ENCODE data around the gene IRF2BP2. TPM values are rescaled to one million over a fixed set of nuclear protein-coding genes. Genes with fewer than 3 reads are reported as not detected.
A peak's percentile ranks its signal among the peaks of the same experiment; 100 is the strongest.

Gene IRF2BP2
- total RNA-seq, 4 donors from 2014 or later = 106 to 125 (median 115) TPM

DNA sequence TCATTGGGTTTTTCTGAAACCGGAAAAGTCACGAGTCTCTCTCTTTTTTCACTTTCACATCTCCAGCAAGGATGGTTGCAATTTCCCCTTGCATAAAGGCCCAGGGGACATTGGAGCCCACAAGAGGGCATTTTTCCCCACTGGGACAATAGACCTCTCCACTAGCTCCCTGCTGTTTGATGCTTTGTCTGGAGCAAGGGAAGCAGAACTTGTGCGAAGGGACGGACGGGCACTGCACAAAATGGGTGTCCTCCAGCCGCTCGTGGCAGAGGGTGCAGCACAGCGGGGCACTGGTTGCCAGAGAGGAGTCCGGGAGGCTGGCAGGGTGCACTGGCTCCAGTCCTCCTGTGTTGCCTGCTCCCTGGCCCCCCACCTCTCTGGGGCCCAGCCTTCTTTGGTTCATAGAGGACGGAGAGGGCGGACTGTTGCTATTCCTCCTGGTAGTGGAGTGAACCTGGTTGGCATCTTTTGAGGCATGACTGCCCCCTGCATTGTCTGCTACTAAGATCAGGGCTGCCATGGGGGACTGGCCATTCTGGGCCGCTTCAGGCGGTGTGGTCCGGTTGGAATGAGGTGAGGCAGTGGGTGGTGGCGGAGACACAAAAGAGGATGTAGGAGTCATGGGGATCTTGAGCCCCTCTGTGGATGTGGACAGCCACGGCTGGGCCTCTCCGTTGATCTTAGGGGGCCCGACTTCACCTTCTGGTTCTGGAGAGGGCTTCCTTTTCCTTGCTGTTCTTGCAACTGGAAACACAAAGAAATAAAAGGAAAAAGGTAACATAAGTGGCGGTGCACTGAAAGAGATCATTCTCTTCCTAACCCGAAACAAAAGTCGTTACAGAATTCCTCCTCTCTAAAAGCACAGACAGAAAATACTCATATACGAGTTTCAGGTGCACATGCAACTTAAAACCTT lies 2.6 kb downstream of the IRF2BP2 start:
- DNase-seq = peak; percentile 45 to 52
- TF ChIP-seq, protein P1, sequence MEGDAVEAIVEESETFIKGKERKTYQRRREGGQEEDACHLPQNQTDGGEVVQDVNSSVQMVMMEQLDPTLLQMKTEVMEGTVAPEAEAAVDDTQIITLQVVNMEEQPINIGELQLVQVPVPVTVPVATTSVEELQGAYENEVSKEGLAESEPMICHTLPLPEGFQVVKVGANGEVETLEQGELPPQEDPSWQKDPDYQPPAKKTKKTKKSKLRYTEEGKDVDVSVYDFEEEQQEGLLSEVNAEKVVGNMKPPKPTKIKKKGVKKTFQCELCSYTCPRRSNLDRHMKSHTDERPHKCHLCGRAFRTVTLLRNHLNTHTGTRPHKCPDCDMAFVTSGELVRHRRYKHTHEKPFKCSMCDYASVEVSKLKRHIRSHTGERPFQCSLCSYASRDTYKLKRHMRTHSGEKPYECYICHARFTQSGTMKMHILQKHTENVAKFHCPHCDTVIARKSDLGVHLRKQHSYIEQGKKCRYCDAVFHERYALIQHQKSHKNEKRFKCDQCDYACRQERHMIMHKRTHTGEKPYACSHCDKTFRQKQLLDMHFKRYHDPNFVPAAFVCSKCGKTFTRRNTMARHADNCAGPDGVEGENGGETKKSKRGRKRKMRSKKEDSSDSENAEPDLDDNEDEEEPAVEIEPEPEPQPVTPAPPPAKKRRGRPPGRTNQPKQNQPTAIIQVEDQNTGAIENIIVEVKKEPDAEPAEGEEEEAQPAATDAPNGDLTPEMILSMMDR (IDR thresholded peaks at IDR 0.05) = peak in 1 of 6 experiments; percentile 11
- peak in 1 of 2 donors; percentile 28 for TF ChIP-seq POLR2A (IDR thresholded peaks at IDR 0.05)
- Histone ChIP-seq H3K9me3 (no peaks in the 10 kb centered on the region), H3K27me3 (no peaks in the 10 kb centered on the region), H3K36me3 (peaks cover 18 to 27% of the 10 kb centered on the region in 2 donors), H3K4me3 (replicated peaks in 1 of 3) (peak overlapping the region; percentile 28 to 88 (median 88)), H3K27ac (peak overlapping the region; percentile 99 to 100 (median 100)), H3K4me1 (peaks cover 26 to 31% of the 10 kb centered on the region in 2 donors)
- whole genome bisulfite sequencing, 2 donors = 2 to 3% methylated on average over 18 to 22 of the region's 22 CpGs
- intact Hi-C loops (cut with DNase I) = loop anchor here (5.0 kb wide), 3 partner anchors 70 to 315 kb away; no protein-coding TSS in a partner anchor

DNA sequence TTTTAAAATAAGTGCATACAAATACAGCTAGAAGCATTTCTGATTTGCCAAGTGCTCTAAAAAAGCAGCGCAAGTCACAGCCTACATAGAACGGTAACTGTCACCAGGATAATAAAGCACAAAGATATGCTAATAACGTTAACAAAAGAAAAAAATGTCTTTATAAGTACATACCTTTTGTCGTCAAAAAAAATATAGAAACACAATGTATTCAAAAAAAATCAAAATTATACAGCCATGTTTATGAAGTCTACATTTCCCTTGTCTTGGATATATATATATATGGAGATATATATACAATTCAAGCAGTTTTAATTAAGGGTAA lies 3.2 kb downstream of the IRF2BP2 start:
- Histone ChIP-seq H3K27me3 (no peaks in the 10 kb centered on the region), H3K9me3 (no peaks in the 10 kb centered on the region), H3K27ac (peak overlapping the region; percentile 99 to 100 (median 100)), H3K4me3 (replicated peaks in 1 of 3) (peak overlapping the region in 2 of 3 donors; percentile 28 to 88), H3K4me1 (peaks cover 26 to 31% of the 10 kb centered on the region in 2 donors), H3K36me3 (peaks cover 18 to 27% of the 10 kb centered on the region in 2 donors)
- no peak for TF ChIP-seq POLR2A (IDR thresholded peaks at IDR 0.05)
- TF ChIP-seq, protein P1 (IDR thresholded peaks at IDR 0.05) = no peak
- 3% methylated on average over 4 of the region's 4 CpGs for WGBS, 2 donors
- DNase-seq = no peak
- intact Hi-C loops (cut with DNase I) = loop anchor here (5.0 kb wide), 3 partner anchors 69 to 316 kb away; no protein-coding TSS in a partner anchor

DNA sequence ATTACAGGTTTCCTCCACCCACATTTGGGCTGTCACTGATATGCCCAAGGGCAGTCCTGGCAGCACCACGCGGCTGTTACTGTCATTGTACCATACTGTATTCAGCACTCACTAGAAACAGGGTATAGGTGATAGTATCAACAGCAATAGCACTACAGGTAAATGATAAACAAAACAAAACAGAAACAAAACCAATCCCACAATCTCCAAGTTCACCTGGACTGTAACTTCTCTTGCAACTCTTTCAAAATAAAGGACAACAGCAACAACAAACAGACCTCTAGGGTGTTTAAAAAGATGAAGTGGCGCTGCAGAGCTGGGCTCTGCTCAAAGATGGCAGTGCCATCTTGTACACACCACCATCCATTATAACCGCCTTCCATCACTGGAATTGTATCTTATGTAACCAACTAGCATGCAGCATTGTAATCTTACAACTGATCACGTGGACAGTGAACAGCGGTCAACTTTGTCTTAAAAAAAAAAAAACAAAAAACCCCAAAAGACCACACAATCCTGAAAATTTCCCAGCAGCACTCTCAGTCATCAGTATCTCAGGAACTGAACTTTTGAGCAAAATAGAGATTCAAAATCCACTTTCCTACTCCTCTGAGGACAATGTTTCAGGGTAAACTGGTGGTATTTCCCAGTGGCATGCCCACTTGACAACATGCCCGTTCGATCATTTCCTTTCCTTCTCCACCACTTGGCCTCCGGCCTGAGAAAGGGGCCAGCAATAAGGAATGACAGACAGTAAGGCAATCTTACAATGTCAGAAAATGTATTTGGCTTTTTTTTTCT lies 3.8 kb downstream of the IRF2BP2 start:
- H3K4me3 ChIP-seq (replicated peaks in 1 of 3) = peak overlapping the region in 2 of 3 donors; percentile 28 to 88
- WGBS, 2 donors = 0 to 1% methylated on average over 9 of the region's 9 CpGs
- no peaks in the 10 kb centered on the region for H3K9me3 ChIP-seq
- intact Hi-C loops (cut with DNase I) = loop anchor here (5.0 kb wide), 3 partner anchors 69 to 316 kb away; no protein-coding TSS in a partner anchor
- peaks cover 18 to 27% of the 10 kb centered on the region in 2 donors for H3K36me3 ChIP-seq
- peak overlapping the region; percentile 99 to 100 (median 100) for H3K27ac ChIP-seq
- DNase-seq = peak; percentile 50 to 61
- no peaks in the 10 kb centered on the region for H3K27me3 ChIP-seq
- TF ChIP-seq, protein P1 (IDR thresholded peaks at IDR 0.05) = no peak
- peak in 1 of 2 donors; percentile 65 for TF ChIP-seq POLR2A (IDR thresholded peaks at IDR 0.05)
- H3K4me1 ChIP-seq = peaks cover 26 to 31% of the 10 kb centered on the region in 2 donors

DNA sequence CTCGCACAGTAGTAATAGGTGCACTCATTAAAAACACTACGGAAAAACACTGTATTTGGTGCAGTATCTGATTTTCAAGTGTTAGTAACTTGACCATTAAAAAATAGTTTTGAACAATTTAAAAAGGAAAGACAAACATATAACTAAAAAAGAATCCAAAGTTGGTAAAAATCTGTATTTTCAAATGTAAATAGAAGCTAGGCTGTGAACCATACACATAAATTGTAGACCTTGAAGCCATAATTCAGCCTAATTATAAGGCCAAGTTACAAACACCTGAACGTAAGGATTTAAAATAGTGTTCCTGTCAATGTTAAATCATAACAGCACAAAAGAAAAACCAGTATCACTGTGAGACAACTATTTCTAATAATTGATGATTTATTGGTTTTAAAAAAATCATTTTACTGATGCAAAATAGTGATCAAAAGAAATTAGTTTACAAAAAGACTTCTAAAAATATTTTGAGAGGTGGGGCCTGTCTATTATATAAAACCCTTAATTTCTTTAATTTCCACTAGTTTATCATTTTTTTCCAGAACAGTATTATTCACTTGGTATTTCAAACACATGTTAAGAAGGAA lies 4.5 kb downstream of the IRF2BP2 start:
- TF ChIP-seq POLR2A (IDR thresholded peaks at IDR 0.05) = no peak
- TF ChIP-seq, protein P1 (IDR thresholded peaks at IDR 0.05) = no peak
- 2% methylated on average over 3 of the region's 3 CpGs for WGBS, 2 donors
- DNase-seq = no peak
- peaks cover 18 to 27% of the 10 kb centered on the region in 2 donors for H3K36me3 ChIP-seq
- H3K9me3 ChIP-seq = no peaks in the 10 kb centered on the region
- peaks cover 32 to 37% of the 10 kb centered on the region in 2 donors for H3K4me1 ChIP-seq
- intact Hi-C loops (cut with DNase I) = loop anchor here (5.0 kb wide), 3 partner anchors 68 to 317 kb away; no protein-coding TSS in a partner anchor
- H3K27ac ChIP-seq = peak overlapping the region; percentile 99 to 100 (median 100)
- peak overlapping the region in 2 of 3 donors; percentile 28 to 88 for H3K4me3 ChIP-seq (replicated peaks in 1 of 3)
- H3K27me3 ChIP-seq = no peaks in the 10 kb centered on the region

Data from thyroid gland (tissue), 4 donors.